ENCODE results near the gene WDR41.
"Not testable (repeated sequence)": the region's sequence is repeated elsewhere in the genome, so short reads cannot be mapped to it uniquely, and the experiment has no call there.

- TF ChIP-seq CTCF (IDR thresholded peaks at IDR 0.05; ENCODE audit: insufficient read depth, low read length); POLR2AphosphoS5 (IDR thresholded peaks at IDR 0.05; ENCODE audit: low read depth); SPI1 (IDR thresholded peaks at IDR 0.05; ENCODE audit: borderline replicate concordance, low read depth); REST (IDR thresholded peaks at IDR 0.05; ENCODE audit: insufficient replicate concordance, low read depth): not testable (repeated sequence)
Observed at GRCh38 chr5:77475041-77475440, 17.1 kb downstream of the WDR41 start.
